ENCODE data around the gene JDP2.

Gene JDP2

GRCh38 chr14:75431827-75432226 lies 4.0 kb downstream of the JDP2 start:
- TF ChIP-seq EZH2phosphoT487 (conservative IDR thresholded peaks at IDR 0.05; ENCODE audit: low read length) (no peak), CTCF (IDR thresholded peaks at IDR 0.05; ENCODE audit: insufficient read depth, low read length, poor library complexity, severe bottlenecking) (no peak)
- Histone ChIP-seq H3K9ac (ENCODE audit: low read length) (no peak overlapping the region), H3K79me2 (ENCODE audit: insufficient read depth, low read length) (peaks cover 86% of the 10 kb centered on the region), H3K27me3 (ENCODE audit: low read length) (no peaks in the 10 kb centered on the region), H3K36me3 (ENCODE audit: low read length) (no peaks in the 10 kb centered on the region; the same call in 1 of the 2 replicates), H3K4me2 (ENCODE audit: low read depth, low read length, poor library complexity, severe bottlenecking) (no peak overlapping the region), H4K20me1 (ENCODE audit: low read depth, low read length) (no peaks in the 10 kb centered on the region), H3K9me2 (replicated peaks; ENCODE audit: insufficient read depth, low read length) (no peaks in the 10 kb centered on the region), H3K27ac (ENCODE audit: low read depth, low read length) (peak overlapping the region; percentile 82), H2AFZ (ENCODE audit: low read depth, low read length, severe bottlenecking) (no peak overlapping the region), H3K4me3 (ENCODE audit: insufficient read depth, low read length, poor library complexity, severe bottlenecking) (no peak overlapping the region), H3F3A (ENCODE audit: insufficient read depth) (peaks cover 49% of the 10 kb centered on the region), H3K9me3 (ENCODE audit: insufficient read depth, low read length) (no peaks in the 10 kb centered on the region)

- no peak overlapping the region for H3K9ac ChIP-seq (ENCODE audit: low read length)
- H3K9me2 ChIP-seq (replicated peaks; ENCODE audit: insufficient read depth, low read length), result no peaks in the 10 kb centered on the region
- peaks cover 85% of the 10 kb centered on the region for H3K79me2 ChIP-seq (ENCODE audit: insufficient read depth, low read length)
- TF ChIP-seq CTCF (IDR thresholded peaks at IDR 0.05; ENCODE audit: insufficient read depth, low read length, poor library complexity, severe bottlenecking), result no peak
- no peak overlapping the region for H2AFZ ChIP-seq (ENCODE audit: low read depth, low read length, severe bottlenecking)
- no peak overlapping the region for H3K27ac ChIP-seq (ENCODE audit: low read depth, low read length)
- no peaks in the 10 kb centered on the region for H3K27me3 ChIP-seq (ENCODE audit: low read length)
- no peak overlapping the region for H3K4me2 ChIP-seq (ENCODE audit: low read depth, low read length, poor library complexity, severe bottlenecking)
- H3F3A ChIP-seq (ENCODE audit: insufficient read depth), result peaks cover 53% of the 10 kb centered on the region
- H4K20me1 ChIP-seq (ENCODE audit: low read depth, low read length), result no peaks in the 10 kb centered on the region
- no peaks in the 10 kb centered on the region; the same call in 1 of the 2 replicates for H3K36me3 ChIP-seq (ENCODE audit: low read length)
- H3K4me3 ChIP-seq (ENCODE audit: insufficient read depth, low read length, poor library complexity, severe bottlenecking), result no peak overlapping the region
- no peaks in the 10 kb centered on the region for H3K9me3 ChIP-seq (ENCODE audit: insufficient read depth, low read length)
Observed at GRCh38 chr14:75432411-75432810, 4.6 kb downstream of the JDP2 start.

- H4K20me1 ChIP-seq (ENCODE audit: low read depth, low read length), result no peaks in the 10 kb centered on the region
- no peak overlapping the region for H3K4me3 ChIP-seq (ENCODE audit: insufficient read depth, low read length, poor library complexity, severe bottlenecking)
- peaks cover 63% of the 10 kb centered on the region for H3F3A ChIP-seq (ENCODE audit: insufficient read depth)
- H3K27me3 ChIP-seq (ENCODE audit: low read length), result no peaks in the 10 kb centered on the region
- peaks cover 89% of the 10 kb centered on the region for H3K79me2 ChIP-seq (ENCODE audit: insufficient read depth, low read length)
- H2AFZ ChIP-seq (ENCODE audit: low read depth, low read length, severe bottlenecking), result no peak overlapping the region
- TF ChIP-seq CTCF (IDR thresholded peaks at IDR 0.05; ENCODE audit: insufficient read depth, low read length, poor library complexity, severe bottlenecking) (no peak), EZH2phosphoT487 (conservative IDR thresholded peaks at IDR 0.05; ENCODE audit: low read length) (no peak)
- H3K27ac ChIP-seq (ENCODE audit: low read depth, low read length), result peak overlapping the region; percentile 96
- H3K9me2 ChIP-seq (replicated peaks; ENCODE audit: insufficient read depth, low read length), result no peaks in the 10 kb centered on the region
- no peak overlapping the region for H3K9ac ChIP-seq (ENCODE audit: low read length)
- H3K4me2 ChIP-seq (ENCODE audit: low read depth, low read length, poor library complexity, severe bottlenecking), result no peak overlapping the region
- no peaks in the 10 kb centered on the region; the same call in 1 of the 2 replicates for H3K36me3 ChIP-seq (ENCODE audit: low read length)
- H3K9me3 ChIP-seq (ENCODE audit: insufficient read depth, low read length), result no peaks in the 10 kb centered on the region
Observed at GRCh38 chr14:75433631-75434071, 5.8 kb downstream of the JDP2 start.

Measured in SU-DHL-6 (cell line).